Dedifferentiated amniotic fluid mesenchymal stem cell (primary cell): ENCODE measurements around the gene IGSF9B.

Source experiments
- DNase-seq: peaks from one replicate; pipeline ENCODE4 v3.0.0-alpha.2; 2016; ENCODE audit errors: extremely low spot score

The IGSF9B gene

GRCh38 chr11:133919330-133920108, 37.2 kb downstream of the IGSF9B start:
- DNase-seq = no peak

GRCh38 chr11:133918608-133919260, 38.0 kb downstream of the IGSF9B start:
- DNase-seq = no peak

GRCh38 chr11:133917921-133918607, 38.7 kb downstream of the IGSF9B start:
- no peak for DNase-seq

- DNase-seq = no peak
These were observed 39.9 kb downstream of the IGSF9B start for GRCh38 chr11:133916784-133917440.

- no peak for DNase-seq
These were observed 43.0 kb downstream of the IGSF9B start for GRCh38 chr11:133913761-133914160.

- no peak for DNase-seq
These were observed 45.6 kb downstream of the IGSF9B start for GRCh38 chr11:133911171-133911570.

- DNase-seq = no peak
These were observed 46.7 kb downstream of the IGSF9B start for GRCh38 chr11:133910101-133910500.

GRCh38 chr11:133908827-133909226, 47.9 kb downstream of the IGSF9B start:
- no peak for DNase-seq

- DNase-seq = no peak
These were observed 48.9 kb downstream of the IGSF9B start for GRCh38 chr11:133907841-133908241.

GRCh38 chr11:133907216-133907615, 49.6 kb downstream of the IGSF9B start:
- DNase-seq = no peak

GRCh38 chr11:133906746-133907145, 50.0 kb downstream of the IGSF9B start:
- DNase-seq = no peak

GRCh38 chr11:133906241-133906640, 50.5 kb downstream of the IGSF9B start:
- DNase-seq = no peak

- DNase-seq = no peak
These were observed 51.1 kb downstream of the IGSF9B start for GRCh38 chr11:133905677-133906156.

GRCh38 chr11:133904818-133905515, 51.8 kb downstream of the IGSF9B start:
- DNase-seq = no peak

- no peak for DNase-seq
These were observed 52.6 kb downstream of the IGSF9B start for GRCh38 chr11:133903875-133904817.

- DNase-seq = no peak
These were observed 53.7 kb downstream of the IGSF9B start for GRCh38 chr11:133903056-133903455.

- no peak for DNase-seq
These were observed 54.3 kb downstream of the IGSF9B start for GRCh38 chr11:133902506-133902905.

- DNase-seq = no peak
These were observed 54.8 kb downstream of the IGSF9B start for GRCh38 chr11:133901999-133902398.

- DNase-seq = no peak
These were observed 55.5 kb downstream of the IGSF9B start for GRCh38 chr11:133901316-133901715.
